ENCODE data around the gene UCP3.

The UCP3 gene

DNA sequence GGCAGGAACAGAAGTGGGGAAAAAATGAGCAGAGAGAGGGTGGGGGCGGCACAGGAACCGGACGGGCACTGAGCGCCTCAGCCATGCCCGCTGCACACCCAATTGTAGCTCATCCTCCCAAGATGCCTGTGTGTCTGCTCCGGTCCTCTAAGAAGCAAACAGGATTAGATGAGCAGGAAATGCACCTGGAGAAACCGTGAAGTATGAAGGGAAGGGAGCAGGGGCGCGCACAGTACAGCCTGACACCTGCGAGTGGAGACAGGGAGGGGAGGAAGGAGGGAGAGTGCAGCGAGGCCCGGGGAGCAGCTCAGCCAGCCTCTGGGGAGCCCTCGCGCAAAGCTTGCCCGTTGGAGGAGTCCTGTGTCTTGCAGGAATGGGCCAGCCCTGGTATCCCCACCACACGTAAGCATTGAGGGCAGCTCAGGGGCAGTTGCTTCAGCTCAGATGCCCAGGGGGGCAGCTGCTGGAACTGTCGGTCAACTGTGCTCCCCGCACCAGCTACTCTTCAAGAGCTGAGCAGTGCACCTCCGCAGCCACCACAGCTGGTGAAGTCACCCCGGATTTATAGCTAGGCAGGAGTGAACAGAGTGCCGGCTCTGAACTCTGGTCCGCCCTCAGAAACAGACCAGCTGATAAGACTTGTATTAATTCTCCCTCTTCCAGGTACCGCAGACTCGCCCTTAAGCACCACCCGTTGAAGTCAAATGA is 51.1 kb downstream of the UCP3 start:
- no peak overlapping the region for H3K4me2 ChIP-seq (ENCODE audit: low read length)
- H3K9ac ChIP-seq (ENCODE audit: low read depth, low read length) = no peak overlapping the region
- no peaks in the 10 kb centered on the region for H3K36me3 ChIP-seq (ENCODE audit: insufficient read depth, low read length)
- peaks cover 7% of the 10 kb centered on the region for H3K4me1 ChIP-seq (ENCODE audit: control insufficient read depth, insufficient read depth, low read length)
- H3K27me3 ChIP-seq (ENCODE audit: control insufficient read depth, insufficient read depth, low read length) = peaks cover 12% of the 10 kb centered on the region
- H3K4me3 ChIP-seq (ENCODE audit: low read length) = no peak overlapping the region
- no peaks in the 10 kb centered on the region for H3K9me3 ChIP-seq (replicated peaks; ENCODE audit: low read length)

DNA sequence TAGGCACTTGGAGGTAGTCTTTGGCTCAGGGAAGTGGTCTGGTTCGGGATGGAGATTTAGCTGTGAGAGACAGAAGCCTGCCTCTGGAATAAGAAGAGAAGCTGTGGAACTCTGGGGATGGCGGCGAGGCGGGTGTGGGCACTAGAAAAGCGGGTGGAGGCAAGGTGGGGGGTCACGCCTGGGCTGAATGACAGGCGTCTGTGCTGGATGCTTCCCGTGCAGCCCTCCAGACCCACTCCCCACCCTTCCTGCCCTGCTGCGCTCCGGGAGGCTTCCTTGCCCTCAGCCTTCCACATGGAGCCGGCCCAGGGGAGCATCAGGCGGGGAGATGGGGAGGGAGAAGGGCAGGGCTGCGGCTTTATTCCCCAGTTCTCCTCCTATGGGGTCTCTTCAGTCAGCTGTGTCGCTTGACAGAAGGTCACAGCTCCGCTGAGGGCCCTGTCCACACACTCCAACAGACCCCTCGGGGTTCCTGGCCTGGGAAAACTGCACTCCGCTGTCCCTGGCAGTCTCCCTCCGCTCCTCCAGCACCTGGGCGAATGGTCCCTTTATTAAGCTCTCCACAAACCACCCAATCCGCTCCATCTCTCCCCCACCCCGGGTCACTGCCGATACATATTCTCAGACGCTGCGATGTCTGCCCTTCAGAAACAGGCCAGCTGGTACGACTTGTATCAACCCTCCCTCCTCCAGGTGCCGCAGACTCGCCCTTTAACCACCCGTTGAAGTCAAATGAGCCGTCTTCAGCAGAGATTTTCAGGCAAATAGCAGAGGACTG is 51.8 kb downstream of the UCP3 start:
- H3K9ac ChIP-seq (ENCODE audit: low read depth, low read length) = no peak overlapping the region
- no peaks in the 10 kb centered on the region for H3K36me3 ChIP-seq (ENCODE audit: insufficient read depth, low read length)
- no peaks in the 10 kb centered on the region for H3K9me3 ChIP-seq (replicated peaks; ENCODE audit: low read length)
- H3K4me1 ChIP-seq (ENCODE audit: control insufficient read depth, insufficient read depth, low read length) = peaks cover 7% of the 10 kb centered on the region
- H3K4me2 ChIP-seq (ENCODE audit: low read length) = no peak overlapping the region
- peaks cover 12% of the 10 kb centered on the region for H3K27me3 ChIP-seq (ENCODE audit: control insufficient read depth, insufficient read depth, low read length)
- H3K4me3 ChIP-seq (ENCODE audit: low read length) = no peak overlapping the region

- no peaks in the 10 kb centered on the region for H3K36me3 ChIP-seq (ENCODE audit: insufficient read depth, low read length)
- H3K9me3 ChIP-seq (replicated peaks; ENCODE audit: low read length) = no peaks in the 10 kb centered on the region
- H3K4me1 ChIP-seq (ENCODE audit: control insufficient read depth, insufficient read depth, low read length) = peaks cover 10% of the 10 kb centered on the region
- H3K4me3 ChIP-seq (ENCODE audit: low read length) = no peak overlapping the region
- peaks cover under 1% of the 10 kb centered on the region for H3K27me3 ChIP-seq (ENCODE audit: control insufficient read depth, insufficient read depth, low read length)
- no peak overlapping the region for H3K4me2 ChIP-seq (ENCODE audit: low read length)
- H3K9ac ChIP-seq (ENCODE audit: low read depth, low read length) = no peak overlapping the region
Measured at GRCh38 chr11:73951797-73952196, 57.1 kb downstream of the UCP3 start.

- H3K4me1 ChIP-seq (ENCODE audit: control insufficient read depth, insufficient read depth, low read length) = peaks cover 7% of the 10 kb centered on the region
- H3K4me3 ChIP-seq (ENCODE audit: low read length) = no peak within 1 kb of the TSS
- no peak within 1 kb of the TSS for H3K9ac ChIP-seq (ENCODE audit: low read depth, low read length)
- no peaks in the 10 kb centered on the region for H3K27me3 ChIP-seq (ENCODE audit: control insufficient read depth, insufficient read depth, low read length)
- no peak within 1 kb of the TSS for H3K4me2 ChIP-seq (ENCODE audit: low read length)
- H3K36me3 ChIP-seq (ENCODE audit: insufficient read depth, low read length) = no peaks in the 10 kb centered on the region
- H3K9me3 ChIP-seq (replicated peaks; ENCODE audit: low read length) = no peaks in the 10 kb centered on the region
Measured at GRCh38 chr11:73950869-73951710, 57.8 kb downstream of the UCP3 start, which contains the start of gene DNAJB13. Gene DNAJB13 (plus strand): TSS chr11:73951026. CDS start chr11:73951070, 44 bp downstream.
